Astrocyte (in vitro differentiated cells and primary cell): Measurements from ENCODE around the gene LUZP2. TPM values are rescaled to one million over a fixed set of nuclear protein-coding genes. Genes with fewer than 3 reads are reported as not detected.
A peak's percentile ranks its signal among the peaks of the same experiment; 100 is the strongest.
"Not testable (repeated sequence)": the region's sequence is repeated elsewhere in the genome, so short reads cannot be mapped to it uniquely, and the experiment has no call there.

Experiments
- DNase-seq: peaks from one replicate; pipeline ENCODE4 v3.0.0-alpha.2; 2010; ENCODE audit warnings: low read depth
- FAIRE-seq: peaks from 2 replicates; lab custom pipeline; 2011; peaks lifted over from hg19 to GRCh38; lab: Jason Lieb, UNC
- H2AFZ ChIP-seq: 2 replicates; pipeline ENCODE4 v1.6.0; 2012; ENCODE audit warnings: low read depth, low read length, inconsistent platforms
- H3K27ac ChIP-seq: 2 replicates; pipeline ENCODE4 v1.5.1; 2011; ENCODE audit warnings: low read depth, low read length, inconsistent platforms
- H3K27me3 ChIP-seq: 2 replicates; pipeline ENCODE4 v1.6.0; 2011; ENCODE audit warnings: low read length, inconsistent platforms; ENCODE audit not compliant: insufficient read depth
- H3K36me3 ChIP-seq: 2 replicates; pipeline ENCODE4 v1.5.1; 2011; ENCODE audit warnings: low read length, inconsistent platforms; ENCODE audit not compliant: insufficient read depth
- H3K4me1 ChIP-seq: 2 replicates; pipeline ENCODE4 v1.5.1; 2011; ENCODE audit warnings: low read length, inconsistent platforms; ENCODE audit not compliant: insufficient read depth
- H3K4me2 ChIP-seq: 2 replicates; pipeline ENCODE4 v1.6.0; 2012; ENCODE audit warnings: low read length, inconsistent platforms
- H3K4me3 ChIP-seq: 2 replicates; pipeline ENCODE4 v1.5.1; 2011; ENCODE audit warnings: low read depth, mild to moderate bottlenecking, low read length, inconsistent platforms; ENCODE audit not compliant: insufficient read depth
- H3K79me2 ChIP-seq: 2 replicates; pipeline ENCODE4 v1.6.0; 2012; ENCODE audit warnings: mild to moderate bottlenecking, low read length, inconsistent platforms; ENCODE audit not compliant: insufficient read depth
- H3K9ac ChIP-seq: 2 replicates; pipeline ENCODE4 v1.6.0; 2012; ENCODE audit warnings: mild to moderate bottlenecking, low read length, inconsistent platforms
- H3K9me3 ChIP-seq: 2 replicates; pipeline ENCODE4 v1.5.1; 2012; ENCODE audit warnings: low read depth, mild to moderate bottlenecking, low read length, inconsistent platforms; ENCODE audit not compliant: insufficient read depth
- H4K20me1 ChIP-seq: 2 replicates; pipeline ENCODE4 v1.6.0; 2012; ENCODE audit warnings: low read length, inconsistent platforms; ENCODE audit not compliant: insufficient read depth
- H3K27ac Mint-ChIP-seq: one replicate; pipeline ENCODE4 v1.8.0; 2021; ENCODE audit warnings: mild to moderate bottlenecking, mixed read lengths; ENCODE audit not compliant: unreplicated experiment
- H3K27me3 Mint-ChIP-seq: one replicate; pipeline ENCODE4 v1.8.0; 2021; ENCODE audit warnings: low read depth, mixed read lengths; ENCODE audit not compliant: unreplicated experiment
- H3K36me3 Mint-ChIP-seq: one replicate; pipeline ENCODE4 v1.8.0; 2021; ENCODE audit warnings: low read depth, mixed read lengths; ENCODE audit not compliant: unreplicated experiment
- H3K4me1 Mint-ChIP-seq: one replicate; pipeline ENCODE4 v1.8.0; 2021; ENCODE audit warnings: low read depth, mixed read lengths; ENCODE audit not compliant: unreplicated experiment
- H3K4me3 Mint-ChIP-seq: one replicate; pipeline ENCODE4 v1.8.0; 2021; ENCODE audit warnings: mild to moderate bottlenecking, moderate library complexity, mixed read lengths; ENCODE audit not compliant: unreplicated experiment
- H3K9me3 Mint-ChIP-seq: one replicate; pipeline ENCODE4 v1.8.0; 2021; ENCODE audit warnings: mild to moderate bottlenecking, mixed read lengths; ENCODE audit not compliant: unreplicated experiment
- EZH2 ChIP-seq: IDR thresholded peaks from 2 replicates; pipeline ENCODE4 v1.6.1; 2012; ENCODE audit warnings: mild to moderate bottlenecking, low read length, inconsistent platforms; ENCODE audit not compliant: insufficient read depth
- total RNA-seq: library from RNA; stranded (reverse); gene quantifications from 2 replicates; pipeline ENCODE4 v1.2.1, GENCODE V29; 2021
- TF ChIP-seq, protein P1 (sequence below): IDR thresholded peaks from 2 replicates; pipeline ENCODE4 v1.5.1; 2011; ENCODE audit warnings: low read depth, mild to moderate bottlenecking, inconsistent platforms, low read length, moderate library complexity; ENCODE audit not compliant: insufficient read depth

The LUZP2 gene
- total RNA-seq, 1 donor from 2014 or later = 2.3 TPM

GRCh38 chr11:24963852-24964251, 467.0 kb downstream of the LUZP2 start:
- H3K4me1 ChIP-seq = no peaks in the 10 kb centered on the region
- no peak overlapping the region for H3K9ac ChIP-seq
- H3K36me3 ChIP-seq = no peaks in the 10 kb centered on the region
- H3K27ac Mint-ChIP-seq = no peak overlapping the region
- H2AFZ ChIP-seq = no peak overlapping the region
- no peaks in the 10 kb centered on the region for H3K4me1 Mint-ChIP-seq
- FAIRE-seq (no peak), DNase-seq (peak; percentile 16)
- TF ChIP-seq EZH2 = no peak
- TF ChIP-seq, protein P1, sequence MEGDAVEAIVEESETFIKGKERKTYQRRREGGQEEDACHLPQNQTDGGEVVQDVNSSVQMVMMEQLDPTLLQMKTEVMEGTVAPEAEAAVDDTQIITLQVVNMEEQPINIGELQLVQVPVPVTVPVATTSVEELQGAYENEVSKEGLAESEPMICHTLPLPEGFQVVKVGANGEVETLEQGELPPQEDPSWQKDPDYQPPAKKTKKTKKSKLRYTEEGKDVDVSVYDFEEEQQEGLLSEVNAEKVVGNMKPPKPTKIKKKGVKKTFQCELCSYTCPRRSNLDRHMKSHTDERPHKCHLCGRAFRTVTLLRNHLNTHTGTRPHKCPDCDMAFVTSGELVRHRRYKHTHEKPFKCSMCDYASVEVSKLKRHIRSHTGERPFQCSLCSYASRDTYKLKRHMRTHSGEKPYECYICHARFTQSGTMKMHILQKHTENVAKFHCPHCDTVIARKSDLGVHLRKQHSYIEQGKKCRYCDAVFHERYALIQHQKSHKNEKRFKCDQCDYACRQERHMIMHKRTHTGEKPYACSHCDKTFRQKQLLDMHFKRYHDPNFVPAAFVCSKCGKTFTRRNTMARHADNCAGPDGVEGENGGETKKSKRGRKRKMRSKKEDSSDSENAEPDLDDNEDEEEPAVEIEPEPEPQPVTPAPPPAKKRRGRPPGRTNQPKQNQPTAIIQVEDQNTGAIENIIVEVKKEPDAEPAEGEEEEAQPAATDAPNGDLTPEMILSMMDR = no peak
- H3K9me3 ChIP-seq = no peaks in the 10 kb centered on the region
- H3K79me2 ChIP-seq = no peaks in the 10 kb centered on the region
- H3K27me3 ChIP-seq = no peaks in the 10 kb centered on the region
- no peak overlapping the region for H3K4me2 ChIP-seq
- no peak overlapping the region for H3K4me3 ChIP-seq
- H4K20me1 ChIP-seq = no peaks in the 10 kb centered on the region
- H3K4me3 Mint-ChIP-seq = no peak overlapping the region
- no peaks in the 10 kb centered on the region for H3K27me3 Mint-ChIP-seq
- H3K9me3 Mint-ChIP-seq = peaks cover 7% of the 10 kb centered on the region
- H3K27ac ChIP-seq = no peak overlapping the region
- no peaks in the 10 kb centered on the region for H3K36me3 Mint-ChIP-seq

DNA sequence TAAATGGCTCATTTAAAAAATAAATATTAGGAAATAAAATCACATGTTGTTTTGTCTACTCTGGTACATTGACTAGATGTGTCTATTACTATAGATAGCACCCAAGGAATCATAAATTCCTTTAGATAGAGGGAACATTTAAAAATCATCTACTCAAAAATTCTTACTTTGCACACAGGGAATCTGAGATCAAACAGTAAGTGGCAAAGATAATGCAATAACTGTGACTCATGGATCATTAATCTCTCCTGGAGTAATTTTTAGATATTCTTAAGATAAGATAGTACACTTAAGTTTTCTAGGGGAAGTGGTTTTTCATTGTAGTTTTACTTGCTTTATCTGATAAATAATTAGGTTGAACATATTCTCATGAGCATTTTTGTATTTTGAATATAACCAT, 468.9 kb downstream of the LUZP2 start:
- Histone ChIP-seq H4K20me1 (no peaks in the 10 kb centered on the region), H3K4me3 (no peak overlapping the region), H2AFZ (no peak overlapping the region), H3K4me2 (no peak overlapping the region), H3K27me3 (no peaks in the 10 kb centered on the region), H3K9me3 (no peaks in the 10 kb centered on the region), H3K9ac (no peak overlapping the region), H3K27ac (no peak overlapping the region), H3K4me1 (no peaks in the 10 kb centered on the region), H3K36me3 (no peaks in the 10 kb centered on the region), H3K79me2 (no peaks in the 10 kb centered on the region)
- no peak for FAIRE-seq
- Mint-ChIP-seq H3K27me3 (no peaks in the 10 kb centered on the region), H3K36me3 (no peaks in the 10 kb centered on the region), H3K4me3 (no peak overlapping the region), H3K9me3 (peaks cover 7% of the 10 kb centered on the region), H3K4me1 (peaks cover 2% of the 10 kb centered on the region), H3K27ac (no peak overlapping the region)
- TF ChIP-seq, protein P1 = no peak
- TF ChIP-seq EZH2 = no peak
- DNase-seq = peak; percentile 55

- H3K27ac ChIP-seq, H3K79me2 ChIP-seq, H3K4me3 ChIP-seq, H3K4me2 ChIP-seq, H3K4me1 ChIP-seq, H3K27me3 ChIP-seq, H3K9me3 Mint-ChIP-seq, H3K4me3 Mint-ChIP-seq, H2AFZ ChIP-seq, H3K9me3 ChIP-seq, H3K4me1 Mint-ChIP-seq, H3K36me3 ChIP-seq, H3K27me3 Mint-ChIP-seq, H3K9ac ChIP-seq, FAIRE-seq, DNase-seq, H3K36me3 Mint-ChIP-seq, H4K20me1 ChIP-seq: not testable (repeated sequence)
- peak overlapping the region; percentile 34 for H3K27ac Mint-ChIP-seq
Observed at GRCh38 chr11:24993903-24994302, 497.1 kb downstream of the LUZP2 start.

DNA sequence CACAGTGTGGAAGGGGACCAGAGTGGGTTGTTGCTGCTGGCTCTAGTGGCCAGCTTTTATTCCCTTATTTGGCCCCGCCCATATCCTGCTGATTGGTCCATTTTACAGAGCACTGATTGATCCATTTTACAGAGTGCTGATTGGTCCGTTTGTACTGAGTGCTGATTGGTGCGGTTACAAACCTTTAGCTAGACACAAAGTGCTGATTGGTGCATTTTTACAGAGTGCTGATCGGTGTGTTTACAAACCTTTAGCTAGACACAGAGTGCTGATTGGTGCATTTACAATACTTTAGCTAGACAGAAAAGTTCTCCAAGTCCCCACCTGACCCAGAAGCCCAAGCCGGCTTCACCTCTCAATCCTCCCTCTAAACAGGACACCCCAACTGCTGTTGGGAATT, 503.1 kb downstream of the LUZP2 start:
- H3K27me3 Mint-ChIP-seq, H3K9me3 Mint-ChIP-seq, H3K27me3 ChIP-seq, DNase-seq, H3K36me3 Mint-ChIP-seq, H3K4me1 Mint-ChIP-seq, H3K27ac ChIP-seq, H2AFZ ChIP-seq, H3K9ac ChIP-seq, FAIRE-seq, H3K4me3 Mint-ChIP-seq, H3K4me2 ChIP-seq, H3K4me3 ChIP-seq, H3K79me2 ChIP-seq, H3K27ac Mint-ChIP-seq, H3K36me3 ChIP-seq, H3K9me3 ChIP-seq, H4K20me1 ChIP-seq, H3K4me1 ChIP-seq: not testable (repeated sequence)
